ENCODE data around the gene ATP10A. TPM values are rescaled to one million over a fixed set of nuclear protein-coding genes. Genes with fewer than 3 reads are reported as not detected.

ATP10A gene
- total RNA-seq, 4 donors from 2014 or later: 8.1 to 36.0 (median 17.9) TPM

- 77 to 79% methylated on average over 18 of the region's 18 CpGs for WGBS, 2 donors
- H3K9me3 ChIP-seq: no peaks in the 10 kb centered on the region
- H3K4me3 ChIP-seq: no peak overlapping the region
- TF ChIP-seq CTCF (IDR thresholded peaks at IDR 0.05) (no peak), POLR2A (IDR thresholded peaks at IDR 0.05) (no peak), EP300 (IDR thresholded peaks at IDR 0.05) (no peak)
- no peak overlapping the region for H3K27ac ChIP-seq
- no peaks in the 10 kb centered on the region for H3K27me3 ChIP-seq
- peaks cover 0 to 16% (median 0%) of the 10 kb centered on the region in 3 donors for H3K36me3 ChIP-seq
- H3K4me1 ChIP-seq: no peaks in the 10 kb centered on the region
- no peak for DNase-seq (ENCODE audit: low spot score in 2 of 2)
Measured at GRCh38 chr15:25727867-25728600, 135.1 kb downstream of the ATP10A start.

GRCh38 chr15:25727116-25727515 lies 136.0 kb downstream of the ATP10A start:
- TF ChIP-seq CTCF (IDR thresholded peaks at IDR 0.05) (no peak), EP300 (IDR thresholded peaks at IDR 0.05) (no peak), POLR2A (IDR thresholded peaks at IDR 0.05) (no peak)
- Histone ChIP-seq H3K36me3 (peaks cover 0 to 16% (median 0%) of the 10 kb centered on the region in 3 donors), H3K9me3 (no peaks in the 10 kb centered on the region), H3K27me3 (no peaks in the 10 kb centered on the region), H3K27ac (no peak overlapping the region), H3K4me1 (no peaks in the 10 kb centered on the region), H3K4me3 (no peak overlapping the region)
- WGBS, 2 donors: 91 to 95% methylated on average over 13 to 15 of the region's 15 CpGs
- no peak for DNase-seq (ENCODE audit: low spot score in 2 of 2)

GRCh38 chr15:25725758-25726157 lies 137.4 kb downstream of the ATP10A start:
- DNase-seq (ENCODE audit: low spot score in 2 of 2): no peak
- H3K27ac ChIP-seq: no peak overlapping the region
- H3K4me3 ChIP-seq: no peak overlapping the region
- H3K4me1 ChIP-seq: no peaks in the 10 kb centered on the region
- H3K27me3 ChIP-seq: no peaks in the 10 kb centered on the region
- peaks cover 0 to 22% (median 0%) of the 10 kb centered on the region in 3 donors for H3K36me3 ChIP-seq
- WGBS, 2 donors: 92 to 95% methylated on average over 14 of the region's 14 CpGs
- no peaks in the 10 kb centered on the region for H3K9me3 ChIP-seq
- TF ChIP-seq POLR2A (IDR thresholded peaks at IDR 0.05) (no peak), EP300 (IDR thresholded peaks at IDR 0.05) (no peak), CTCF (IDR thresholded peaks at IDR 0.05) (no peak)

- WGBS, 2 donors: 92 to 95% methylated on average over 7 of the region's 7 CpGs
- Histone ChIP-seq H3K4me1 (no peaks in the 10 kb centered on the region), H3K4me3 (no peak overlapping the region), H3K27ac (no peak overlapping the region), H3K36me3 (peaks cover 0 to 23% (median 0%) of the 10 kb centered on the region in 3 donors), H3K9me3 (no peaks in the 10 kb centered on the region), H3K27me3 (no peaks in the 10 kb centered on the region)
- TF ChIP-seq POLR2A (IDR thresholded peaks at IDR 0.05): no peak
- TF ChIP-seq CTCF (IDR thresholded peaks at IDR 0.05): no peak
- no peak for TF ChIP-seq EP300 (IDR thresholded peaks at IDR 0.05)
- no peak for DNase-seq (ENCODE audit: low spot score in 2 of 2)
Measured at GRCh38 chr15:25724899-25725298, 138.2 kb downstream of the ATP10A start.

- Histone ChIP-seq H3K9me3 (no peaks in the 10 kb centered on the region), H3K27me3 (no peaks in the 10 kb centered on the region), H3K4me3 (no peak overlapping the region), H3K36me3 (peaks cover 0 to 24% (median 0%) of the 10 kb centered on the region in 3 donors), H3K27ac (no peak overlapping the region), H3K4me1 (no peaks in the 10 kb centered on the region)
- 86 to 89% methylated on average over 8 of the region's 8 CpGs for WGBS, 2 donors
- DNase-seq (ENCODE audit: low spot score in 2 of 2): no peak
- TF ChIP-seq EP300 (IDR thresholded peaks at IDR 0.05) (no peak), POLR2A (IDR thresholded peaks at IDR 0.05) (no peak), CTCF (IDR thresholded peaks at IDR 0.05) (no peak)
Measured at GRCh38 chr15:25721605-25721955, 141.5 kb downstream of the ATP10A start.
